SK-N-MC (cell line): ENCODE measurements around the gene ADARB2.

Experiments used
- DNase-seq: peaks from one replicate; pipeline ENCODE4 v3.0.0-alpha.2; 2011; ENCODE audit warnings: low read depth, low spot score
- H3K27ac ChIP-seq: fragments of 200-600 bp; sonication (generic); 2 replicates; pipeline ENCODE4 v1.5.1; 2016; ENCODE audit warnings: mixed run types
- H3K36me3 ChIP-seq: fragments of 200-600 bp; sonication (generic); 2 replicates; pipeline ENCODE4 v1.6.1; 2017; ENCODE audit warnings: antibody characterized with exemption, low read length, mixed read lengths; ENCODE audit not compliant: insufficient read depth
- H3K4me3 ChIP-seq: fragments of 200-600 bp; sonication (generic); 2 replicates; pipeline ENCODE4 v1.5.1; 2016
- H3K9ac ChIP-seq: fragments of 200-600 bp; sonication (generic); 2 replicates; pipeline ENCODE4 v1.8.0; 2017; ENCODE audit warnings: mixed run types, mixed read lengths; ENCODE audit not compliant: insufficient read length
- H3K9me3 ChIP-seq: fragments of 200-600 bp; sonication (generic); 2 replicates; pipeline ENCODE4 v1.6.1; 2017; ENCODE audit warnings: low read depth, mild to moderate bottlenecking, antibody characterized with exemption, low read length, moderate library complexity, mixed read lengths
- EZH2 ChIP-seq: fragments of 200-600 bp; sonication (generic); IDR thresholded peaks from one replicate; pipeline ENCODE4 v1.6.1; 2017; ENCODE audit warnings: antibody characterized with exemption
- FOXP2 ChIP-seq: optimal IDR thresholded peaks from 2 replicates; pipeline ENCODE3; 2011; ENCODE audit warnings: mild to moderate bottlenecking, moderate library complexity; ENCODE audit not compliant: insufficient read depth; ENCODE audit errors: extremely low read length, control extremely low read depth
- POLR2AphosphoS5 ChIP-seq: IDR thresholded peaks from 2 replicates; pipeline ENCODE4 v1.6.1; 2012; ENCODE audit warnings: mild to moderate bottlenecking, low read depth, low read length, borderline replicate concordance

ADARB2 gene

GRCh38 chr10:1191752-1192151, 545.6 kb downstream of the ADARB2 start:
- Histone ChIP-seq H3K27ac (no peak overlapping the region), H3K9ac (no peak overlapping the region), H3K4me3 (no peak overlapping the region), H3K9me3 (no peaks in the 10 kb centered on the region), H3K36me3 (no peaks in the 10 kb centered on the region)
- TF ChIP-seq POLR2AphosphoS5 (no peak), EZH2 (no peak), FOXP2 (no peak)
- no peak for DNase-seq

- H3K9me3 ChIP-seq, result no peaks in the 10 kb centered on the region
- no peak for DNase-seq
- no peak for TF ChIP-seq FOXP2
- TF ChIP-seq EZH2, result no peak
- TF ChIP-seq POLR2AphosphoS5, result no peak
- no peak overlapping the region for H3K9ac ChIP-seq
- H3K27ac ChIP-seq, result no peak overlapping the region
- no peaks in the 10 kb centered on the region for H3K36me3 ChIP-seq
- H3K4me3 ChIP-seq, result no peak overlapping the region
Measured at GRCh38 chr10:1190791-1191490, 546.4 kb downstream of the ADARB2 start.

- Histone ChIP-seq H3K9me3 (no peaks in the 10 kb centered on the region), H3K27ac (no peak overlapping the region), H3K36me3 (no peaks in the 10 kb centered on the region), H3K9ac (no peak overlapping the region), H3K4me3 (no peak overlapping the region)
- TF ChIP-seq POLR2AphosphoS5 (no peak), EZH2 (no peak), FOXP2 (no peak)
- no peak for DNase-seq
Measured at GRCh38 chr10:1190052-1190395, 547.3 kb downstream of the ADARB2 start.

GRCh38 chr10:1189166-1190051, 547.9 kb downstream of the ADARB2 start:
- Histone ChIP-seq H3K4me3 (no peak overlapping the region), H3K9ac (no peak overlapping the region), H3K9me3 (no peaks in the 10 kb centered on the region), H3K27ac (no peak overlapping the region), H3K36me3 (no peaks in the 10 kb centered on the region)
- no peak for TF ChIP-seq POLR2AphosphoS5
- no peak for TF ChIP-seq EZH2
- no peak for TF ChIP-seq FOXP2
- DNase-seq, result no peak

GRCh38 chr10:1188558-1189135, 548.7 kb downstream of the ADARB2 start:
- DNase-seq, result no peak
- no peak for TF ChIP-seq FOXP2
- TF ChIP-seq POLR2AphosphoS5, result no peak
- no peak for TF ChIP-seq EZH2
- Histone ChIP-seq H3K9me3 (no peaks in the 10 kb centered on the region), H3K27ac (no peak overlapping the region), H3K36me3 (no peaks in the 10 kb centered on the region), H3K4me3 (no peak overlapping the region), H3K9ac (no peak overlapping the region)

GRCh38 chr10:1187855-1188557, 549.3 kb downstream of the ADARB2 start:
- no peak for TF ChIP-seq FOXP2
- TF ChIP-seq EZH2, result no peak
- TF ChIP-seq POLR2AphosphoS5, result no peak
- no peak overlapping the region for H3K27ac ChIP-seq
- no peaks in the 10 kb centered on the region for H3K9me3 ChIP-seq
- H3K36me3 ChIP-seq, result no peaks in the 10 kb centered on the region
- no peak overlapping the region for H3K4me3 ChIP-seq
- H3K9ac ChIP-seq, result no peak overlapping the region
- DNase-seq, result no peak

- H3K9ac ChIP-seq, result no peak overlapping the region
- H3K9me3 ChIP-seq, result no peaks in the 10 kb centered on the region
- H3K27ac ChIP-seq, result no peak overlapping the region
- no peaks in the 10 kb centered on the region for H3K36me3 ChIP-seq
- DNase-seq, result no peak
- H3K4me3 ChIP-seq, result no peak overlapping the region
- TF ChIP-seq FOXP2 (no peak), EZH2 (no peak), POLR2AphosphoS5 (no peak)
Measured at GRCh38 chr10:1187151-1187854, 550.0 kb downstream of the ADARB2 start.

GRCh38 chr10:1186683-1186990, 550.7 kb downstream of the ADARB2 start:
- no peak overlapping the region for H3K27ac ChIP-seq
- TF ChIP-seq EZH2 (no peak), POLR2AphosphoS5 (no peak), FOXP2 (no peak)
- H3K36me3 ChIP-seq, result no peaks in the 10 kb centered on the region
- no peak overlapping the region for H3K9ac ChIP-seq
- no peak overlapping the region for H3K4me3 ChIP-seq
- no peak for DNase-seq
- no peaks in the 10 kb centered on the region for H3K9me3 ChIP-seq
